Endometrium (tissue), 2 donors: Measurements from ENCODE around the gene PHF21B.
"Not testable (repeated sequence)": the region's sequence is repeated elsewhere in the genome, so short reads cannot be mapped to it uniquely, and the experiment has no call there.

Experiments used
- FAIRE-seq: peaks from 2 replicates; lab custom pipeline; 2012; peaks lifted over from hg19 to GRCh38; lab: Jason Lieb, UNC
- donor health status: control.
- donor health status: control.

Gene PHF21B

GRCh38 chr22:44933666-44934453, 75.9 kb downstream of the PHF21B start:
- no peak for FAIRE-seq

DNA sequence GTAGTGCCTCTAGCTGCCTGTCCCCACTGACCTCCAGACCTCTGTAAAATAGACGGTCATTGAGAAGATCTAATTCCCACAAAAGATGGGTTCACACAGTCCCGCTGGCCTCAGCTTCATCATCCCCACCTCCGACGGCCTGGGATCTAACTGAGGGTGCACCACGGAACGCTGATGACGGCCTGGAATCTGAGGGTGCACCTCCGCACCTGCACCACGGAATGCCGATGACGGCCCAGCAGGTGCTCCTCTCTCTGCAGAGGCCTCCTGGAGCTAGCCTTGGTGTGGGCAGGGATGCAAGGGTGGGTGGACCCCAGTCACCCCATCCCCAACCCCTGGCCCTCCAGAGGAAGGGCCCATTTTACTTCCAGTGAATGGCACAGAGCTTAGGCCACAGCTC, 77.3 kb downstream of the PHF21B start:
- no peak for FAIRE-seq

DNA sequence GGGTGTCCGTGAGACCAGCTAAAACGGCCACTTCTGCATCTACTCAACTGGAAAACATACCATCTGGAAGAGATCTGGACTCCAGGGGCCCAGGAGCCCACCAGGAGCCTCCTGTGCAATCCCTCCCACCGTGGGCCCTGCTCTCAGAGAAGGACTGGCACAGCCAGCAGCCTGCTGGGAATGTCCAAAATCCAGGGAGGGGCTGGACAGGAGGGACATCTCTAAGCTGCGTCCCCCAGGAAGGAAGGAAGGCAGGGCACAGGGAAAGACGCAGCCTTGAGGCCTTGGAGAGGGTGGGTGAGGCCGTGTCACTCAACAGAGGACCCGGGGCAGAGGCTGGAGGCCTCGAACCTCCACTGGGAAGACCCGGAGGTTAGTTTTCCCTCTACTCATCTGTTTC, 78.0 kb downstream of the PHF21B start:
- FAIRE-seq: no peak

DNA sequence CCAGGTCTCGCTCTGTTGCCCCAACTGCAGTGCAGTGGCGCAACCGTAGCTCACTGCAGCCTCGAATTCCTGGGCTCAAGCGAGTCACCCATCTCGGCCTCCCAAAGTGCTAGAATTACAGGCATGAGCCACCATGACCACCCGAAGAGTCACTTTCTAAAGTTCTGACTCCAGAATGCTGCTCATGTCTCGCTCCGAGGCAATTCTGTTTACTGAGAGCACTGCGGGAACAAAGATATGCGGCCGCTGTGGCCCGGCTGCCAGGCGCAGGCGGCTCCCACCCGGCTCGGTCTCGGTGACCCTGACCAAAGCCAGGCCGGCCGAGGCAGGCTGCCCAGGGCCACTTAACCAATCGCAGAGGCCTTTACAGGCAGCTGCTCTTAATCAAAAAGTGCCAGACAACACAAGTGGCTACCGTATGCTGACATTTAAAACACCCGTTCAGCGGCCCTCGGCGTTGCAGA, 78.7 kb downstream of the PHF21B start:
- FAIRE-seq: peak; percentile 86

DNA sequence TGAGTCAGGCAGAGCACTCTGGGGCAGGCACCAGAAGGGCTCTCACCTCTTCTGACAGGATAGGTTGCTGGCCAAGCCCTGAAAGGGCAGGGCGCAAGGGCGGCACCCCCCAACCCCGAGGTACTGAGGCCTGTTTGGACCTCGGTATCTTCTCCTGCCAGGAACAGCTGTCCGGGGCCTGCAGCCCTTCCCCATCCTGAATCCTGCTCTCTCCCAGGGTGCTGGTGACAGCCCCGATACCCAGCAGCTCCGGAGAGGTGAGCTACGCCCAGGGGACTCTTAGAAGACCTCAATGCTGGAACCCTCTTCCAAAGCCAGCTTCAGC, 79.1 kb downstream of the PHF21B start:
- no peak for FAIRE-seq

GRCh38 chr22:44930016-44930710, 79.6 kb downstream of the PHF21B start:
- FAIRE-seq: no peak

- no peak for FAIRE-seq
These were observed 80.3 kb downstream of the PHF21B start for GRCh38 chr22:44929359-44930015.

DNA sequence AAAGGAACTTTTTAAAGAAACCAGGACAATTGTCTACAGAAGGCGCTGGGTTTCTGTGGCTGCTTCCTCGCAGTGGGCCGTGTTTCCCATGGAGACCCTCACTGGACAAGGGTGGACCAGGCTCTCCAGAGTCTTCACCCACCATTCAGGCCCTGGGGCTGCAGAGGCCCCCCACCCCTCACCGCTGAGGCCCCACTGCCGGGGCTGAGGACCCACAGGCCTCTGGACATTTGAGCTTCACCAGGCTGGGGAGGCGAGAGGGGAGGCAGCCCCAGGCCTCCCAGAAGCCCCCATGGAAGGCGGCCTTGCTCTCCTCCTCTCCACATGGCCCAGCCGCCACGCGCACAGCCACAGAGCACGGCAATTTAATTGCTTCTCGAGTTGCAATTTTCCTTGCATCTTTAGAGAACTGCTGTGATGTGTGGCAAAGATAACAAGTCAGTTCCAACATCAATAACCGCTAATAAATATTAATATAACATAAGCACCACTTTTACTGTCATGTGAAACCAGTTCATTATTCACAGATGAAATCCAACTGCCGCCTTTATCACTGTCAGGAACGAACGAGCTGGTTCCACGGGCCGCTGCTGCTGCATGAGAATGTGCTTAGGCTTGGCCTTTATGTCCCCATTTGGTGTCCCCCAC, 81.0 kb downstream of the PHF21B start:
- FAIRE-seq: no peak

GRCh38 chr22:44928136-44928463, 81.7 kb downstream of the PHF21B start:
- no peak for FAIRE-seq

DNA sequence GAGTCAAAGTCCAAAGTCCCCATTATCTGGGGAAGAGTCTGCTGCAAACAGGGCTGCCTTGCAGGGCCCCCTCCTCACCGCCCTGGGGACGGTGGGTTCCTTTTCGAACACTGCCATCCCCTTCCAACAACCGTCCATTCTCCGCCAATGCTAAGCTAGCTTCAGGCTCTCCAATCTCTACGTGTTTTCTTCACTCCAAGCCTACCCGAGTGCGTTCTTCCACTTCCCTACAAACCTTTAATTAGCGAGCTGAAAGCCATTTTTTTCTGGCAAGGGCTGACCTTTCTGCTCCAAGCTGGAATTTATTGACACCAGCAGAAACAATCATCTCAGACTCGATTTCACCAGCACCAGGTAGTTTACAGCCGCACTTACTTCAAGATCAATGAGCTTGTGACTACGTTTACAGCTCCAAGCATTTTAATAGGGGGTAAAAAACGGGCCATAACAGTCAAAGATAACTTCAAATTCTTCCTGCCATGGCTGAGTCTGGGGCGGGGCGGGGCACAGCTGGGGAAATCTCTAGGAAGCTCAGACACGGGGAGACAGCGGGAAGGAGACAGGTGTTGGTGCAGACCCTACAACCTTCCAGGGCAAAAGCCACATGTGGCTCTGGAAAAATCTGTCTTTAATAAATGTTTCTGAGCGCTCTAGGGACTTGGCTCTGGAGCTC, 82.2 kb downstream of the PHF21B start:
- no peak for FAIRE-seq

- FAIRE-seq: no peak
These were observed 83.1 kb downstream of the PHF21B start for GRCh38 chr22:44926491-44927415.

- no peak for FAIRE-seq
These were observed 83.7 kb downstream of the PHF21B start for GRCh38 chr22:44926124-44926475.

- FAIRE-seq: no peak
These were observed 84.2 kb downstream of the PHF21B start for GRCh38 chr22:44925465-44926123.

DNA sequence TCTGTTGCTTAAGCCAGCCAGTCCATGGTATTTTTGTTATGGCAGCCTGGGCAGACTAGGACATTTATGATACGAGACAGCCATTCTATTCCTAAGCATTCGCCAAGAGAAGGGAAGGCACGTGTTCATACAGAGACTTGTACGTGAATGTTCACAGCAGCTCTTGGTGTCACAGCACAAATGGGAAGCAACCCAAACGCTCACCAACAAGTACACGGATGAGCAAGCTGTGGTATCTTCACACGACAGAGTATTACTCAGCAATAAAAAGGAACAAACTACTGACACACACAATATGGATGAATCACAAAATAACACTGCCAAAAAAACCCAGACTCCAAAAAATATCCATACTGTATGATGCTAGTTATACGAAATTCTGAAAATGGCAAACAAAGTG, 85.1 kb downstream of the PHF21B start:
- FAIRE-seq: no peak

- FAIRE-seq: no peak
These were observed 85.7 kb downstream of the PHF21B start for GRCh38 chr22:44924098-44924497.

DNA sequence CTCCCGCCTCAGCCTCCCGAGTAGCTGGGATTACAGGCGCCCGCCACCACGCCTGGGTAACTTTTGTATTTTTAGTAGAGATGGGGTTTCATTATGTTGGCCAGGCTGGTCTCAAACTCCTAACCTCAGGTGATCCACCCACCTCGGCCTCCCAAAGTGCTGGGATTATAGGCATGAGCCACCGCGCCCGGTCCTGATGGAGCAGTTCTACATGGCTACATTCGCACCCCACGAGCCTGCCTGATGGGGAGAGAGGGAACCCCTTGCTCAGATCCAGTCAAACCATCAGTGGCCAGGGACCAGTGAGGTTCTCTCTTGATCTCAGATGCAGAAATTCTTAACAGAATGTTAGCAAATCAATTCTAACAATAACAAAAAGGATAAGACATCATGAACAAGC, 88.0 kb downstream of the PHF21B start:
- not testable (repeated sequence) for FAIRE-seq

DNA sequence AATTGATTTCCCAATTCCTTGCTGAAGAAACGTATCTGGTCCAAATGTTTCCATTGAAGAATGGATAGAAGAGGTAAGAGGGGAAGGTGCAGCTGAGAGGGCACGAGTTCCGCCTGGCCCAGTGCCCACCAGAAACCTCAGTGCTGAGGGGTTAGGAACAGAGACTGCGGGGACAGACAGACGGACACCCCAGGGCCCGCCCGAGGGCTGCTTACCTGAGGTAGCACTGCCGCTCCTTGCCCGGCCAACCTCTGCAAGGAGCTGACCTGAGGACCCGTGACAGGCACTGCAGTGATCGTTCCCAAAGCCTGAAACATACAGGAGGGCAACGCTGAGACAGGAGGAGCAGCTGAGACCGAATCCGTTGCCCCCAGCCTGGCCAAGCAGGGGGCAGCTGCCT, 89.6 kb downstream of the PHF21B start:
- FAIRE-seq: no peak

- no peak for FAIRE-seq
These were observed 90.1 kb downstream of the PHF21B start for GRCh38 chr22:44919691-44920090.

DNA sequence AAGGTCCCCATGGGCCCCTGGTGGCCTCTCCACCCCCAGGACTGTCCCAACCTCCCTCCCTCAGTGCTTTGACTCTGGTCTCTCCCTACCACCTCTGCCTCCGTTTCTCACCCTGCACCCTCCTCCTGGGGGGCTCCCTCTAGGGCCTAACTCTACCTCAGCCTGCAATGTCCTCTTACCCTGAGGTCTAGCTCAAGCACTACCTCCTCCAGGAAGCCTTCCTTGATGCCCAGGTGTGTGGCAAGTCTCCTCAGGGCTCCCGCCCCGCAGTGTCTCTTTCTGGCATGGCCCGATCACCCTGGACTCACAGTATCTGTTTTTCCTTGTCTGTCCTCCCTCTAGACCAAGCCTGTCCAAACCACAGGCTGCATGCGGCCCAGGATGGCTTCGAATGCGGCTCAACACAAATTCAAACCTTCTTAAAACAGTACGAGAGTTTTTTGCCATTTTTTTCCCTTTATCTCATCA, 90.8 kb downstream of the PHF21B start:
- no peak for FAIRE-seq

DNA sequence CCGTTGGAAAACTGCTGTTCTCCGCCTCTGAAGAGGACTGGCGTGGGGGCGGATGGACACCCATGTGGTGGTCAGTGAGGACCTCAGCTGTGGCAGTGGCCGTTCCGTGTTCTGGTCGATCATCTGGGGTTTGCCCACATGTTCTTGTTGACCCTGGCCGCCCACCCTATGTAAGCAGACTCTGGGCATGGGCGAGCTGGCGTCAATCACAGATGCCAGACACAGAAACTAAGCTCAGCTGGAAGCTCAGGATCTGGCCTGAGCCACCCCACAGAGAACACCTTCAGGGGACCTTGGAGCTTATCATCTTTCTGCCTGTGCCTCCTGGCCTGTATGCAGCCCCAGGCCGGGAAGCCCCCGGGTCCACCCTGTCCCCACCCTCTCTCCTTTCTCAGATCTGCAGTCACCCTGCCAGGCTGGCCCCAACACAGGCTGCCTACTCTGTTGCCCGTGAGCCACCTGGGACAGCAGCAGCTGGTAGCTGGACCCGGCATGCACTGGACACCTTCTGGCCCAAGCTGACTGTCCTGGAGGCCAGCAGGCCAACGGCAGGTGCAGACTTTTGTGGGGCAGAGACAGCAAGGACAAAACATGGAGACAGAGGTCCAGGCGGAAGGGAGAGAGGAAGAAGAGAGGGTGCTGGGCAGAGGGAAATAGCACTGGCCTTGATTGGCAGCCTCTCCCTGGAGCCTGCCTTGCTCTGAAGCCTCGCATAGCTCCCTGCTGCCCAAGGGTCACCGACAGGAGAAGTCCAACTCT, 91.5 kb downstream of the PHF21B start:
- FAIRE-seq: no peak
